HG03575 (cell line): ENCODE results near the gene RBM43.
"Not testable (repeated sequence)": the region's sequence is repeated elsewhere in the genome, so short reads cannot be mapped to it uniquely, and the experiment has no call there.

Experiments
- ATAC-seq: cut with Tn5 transposase; IDR thresholded peaks from one replicate; pipeline ENCODE4 v1.9.1; 2021; ENCODE audit not compliant: unreplicated experiment, insufficient number of reproducible peaks, low FRiP score; ENCODE audit errors: extremely low read depth

Gene RBM43

GRCh38 chr2:151261231-151261976 is at the start of gene RBM43:
RBM43 (minus strand) TSS chr2:151261863; CDS start chr2:151261727, 136 bp downstream.
- ATAC-seq, result peak; percentile 79

- not testable (repeated sequence) for ATAC-seq
Observed at GRCh38 chr2:151310313-151310712, 48.6 kb upstream of the RBM43 start.

- ATAC-seq, result no peak
Observed at GRCh38 chr2:151306621-151307020, 45.0 kb upstream of the RBM43 start.

GRCh38 chr2:151305129-151305691 is 43.5 kb upstream of the RBM43 start:
- no peak for ATAC-seq

GRCh38 chr2:151302879-151303278 is 41.2 kb upstream of the RBM43 start:
- ATAC-seq, result no peak

- no peak for ATAC-seq
Observed at GRCh38 chr2:151302404-151302803, 40.7 kb upstream of the RBM43 start.

GRCh38 chr2:151299920-151300539 is 38.4 kb upstream of the RBM43 start:
- ATAC-seq, result no peak

GRCh38 chr2:151297882-151298281 is 36.2 kb upstream of the RBM43 start:
- ATAC-seq, result peak; percentile 97

GRCh38 chr2:151295926-151296325 is 34.3 kb upstream of the RBM43 start:
- not testable (repeated sequence) for ATAC-seq

GRCh38 chr2:151292546-151292945 is 30.9 kb upstream of the RBM43 start:
- no peak for ATAC-seq

GRCh38 chr2:151292141-151292540 is 30.5 kb upstream of the RBM43 start:
- no peak for ATAC-seq

GRCh38 chr2:151291224-151291623 is 29.6 kb upstream of the RBM43 start:
- no peak for ATAC-seq

- ATAC-seq, result peak; percentile 3
Observed at GRCh38 chr2:151289972-151290866, 28.6 kb upstream of the RBM43 start.

- no peak for ATAC-seq
Observed at GRCh38 chr2:151287513-151288250, 26.0 kb upstream of the RBM43 start.

GRCh38 chr2:151282401-151282800 is 20.7 kb upstream of the RBM43 start:
- ATAC-seq, result no peak

- no peak for ATAC-seq
Observed at GRCh38 chr2:151280271-151280670, 18.6 kb upstream of the RBM43 start.

GRCh38 chr2:151278487-151278886 is 16.8 kb upstream of the RBM43 start:
- no peak for ATAC-seq

- no peak for ATAC-seq
Observed at GRCh38 chr2:151277067-151277466, 15.4 kb upstream of the RBM43 start.

GRCh38 chr2:151275291-151275690 is 13.6 kb upstream of the RBM43 start:
- no peak for ATAC-seq
